ENCODE results near the gene AP1M1.
A peak's percentile ranks its signal among the peaks of the same experiment; 100 is the strongest.

AP1M1 gene

GRCh38 chr19:16191216-16191908 is 6.3 kb upstream of the AP1M1 start:
- no peak overlapping the region for H3K4me3 ChIP-seq (ENCODE audit: low read length)
- H3K4me1 ChIP-seq (ENCODE audit: insufficient read depth, low read length), result peaks cover 7% of the 10 kb centered on the region
- peaks cover 51% of the 10 kb centered on the region for H3K36me3 ChIP-seq (ENCODE audit: insufficient read depth, low read length)
- H3K27me3 ChIP-seq (ENCODE audit: insufficient read depth, low read length), result no peaks in the 10 kb centered on the region
- H2AFZ ChIP-seq (ENCODE audit: low read depth, low read length), result no peak overlapping the region
- H3K9me3 ChIP-seq (ENCODE audit: low read length), result no peaks in the 10 kb centered on the region

- no peaks in the 10 kb centered on the region for H3K9me3 ChIP-seq (ENCODE audit: low read length)
- no peaks in the 10 kb centered on the region for H3K27me3 ChIP-seq (ENCODE audit: insufficient read depth, low read length)
- H2AFZ ChIP-seq (ENCODE audit: low read depth, low read length), result no peak overlapping the region
- peaks cover 12% of the 10 kb centered on the region for H3K4me1 ChIP-seq (ENCODE audit: insufficient read depth, low read length)
- H3K36me3 ChIP-seq (ENCODE audit: insufficient read depth, low read length), result peaks cover 39% of the 10 kb centered on the region
- no peak overlapping the region for H3K4me3 ChIP-seq (ENCODE audit: low read length)
Observed at GRCh38 chr19:16193466-16193865, 4.2 kb upstream of the AP1M1 start.

- peaks cover 22% of the 10 kb centered on the region for H3K36me3 ChIP-seq (ENCODE audit: insufficient read depth, low read length)
- peak overlapping the region; percentile 91 for H3K4me3 ChIP-seq (ENCODE audit: low read length)
- H3K4me1 ChIP-seq (ENCODE audit: insufficient read depth, low read length), result peaks cover 12% of the 10 kb centered on the region
- H3K27me3 ChIP-seq (ENCODE audit: insufficient read depth, low read length), result no peaks in the 10 kb centered on the region
- peak overlapping the region; percentile 47 for H2AFZ ChIP-seq (ENCODE audit: low read depth, low read length)
- H3K9me3 ChIP-seq (ENCODE audit: low read length), result no peaks in the 10 kb centered on the region
Observed at GRCh38 chr19:16197188-16197621, 506 bp upstream of the AP1M1 start.

GRCh38 chr19:16198370-16198651 is 600 bp downstream of the AP1M1 start:
- peaks cover 12% of the 10 kb centered on the region for H3K4me1 ChIP-seq (ENCODE audit: insufficient read depth, low read length)
- H3K9me3 ChIP-seq (ENCODE audit: low read length), result no peaks in the 10 kb centered on the region
- H3K36me3 ChIP-seq (ENCODE audit: insufficient read depth, low read length), result peaks cover 29% of the 10 kb centered on the region

GRCh38 chr19:16199275-16199932 is 1.7 kb downstream of the AP1M1 start:
- H3K27me3 ChIP-seq (ENCODE audit: insufficient read depth, low read length), result no peaks in the 10 kb centered on the region
- H3K9me3 ChIP-seq (ENCODE audit: low read length), result no peaks in the 10 kb centered on the region
- H3K4me3 ChIP-seq (ENCODE audit: low read length), result no peak overlapping the region
- peaks cover 37% of the 10 kb centered on the region for H3K36me3 ChIP-seq (ENCODE audit: insufficient read depth, low read length)
- H2AFZ ChIP-seq (ENCODE audit: low read depth, low read length), result no peak overlapping the region
- peaks cover 12% of the 10 kb centered on the region for H3K4me1 ChIP-seq (ENCODE audit: insufficient read depth, low read length)

More at GRCh38 chr19:16198370-16198651, 600 bp downstream of the AP1M1 start:
- H3K27me3 ChIP-seq (ENCODE audit: insufficient read depth, low read length), result no peaks in the 10 kb centered on the region
- peak overlapping the region; percentile 91 for H3K4me3 ChIP-seq (ENCODE audit: low read length)
- peak overlapping the region; percentile 47 for H2AFZ ChIP-seq (ENCODE audit: low read depth, low read length)

- H3K4me1 ChIP-seq (ENCODE audit: insufficient read depth, low read length), result peaks cover 12% of the 10 kb centered on the region
Observed at GRCh38 chr19:16200038-16201010, 2.6 kb downstream of the AP1M1 start.

GRCh38 chr19:16201011-16201391 is 3.3 kb downstream of the AP1M1 start:
- H3K4me1 ChIP-seq (ENCODE audit: insufficient read depth, low read length), result peaks cover 12% of the 10 kb centered on the region
- H2AFZ ChIP-seq (ENCODE audit: low read depth, low read length), result no peak overlapping the region
- H3K27me3 ChIP-seq (ENCODE audit: insufficient read depth, low read length), result no peaks in the 10 kb centered on the region
- no peak overlapping the region for H3K4me3 ChIP-seq (ENCODE audit: low read length)
- no peaks in the 10 kb centered on the region for H3K9me3 ChIP-seq (ENCODE audit: low read length)
- H3K36me3 ChIP-seq (ENCODE audit: insufficient read depth, low read length), result peaks cover 50% of the 10 kb centered on the region

More at GRCh38 chr19:16200038-16201010, 2.6 kb downstream of the AP1M1 start:
- H3K27me3 ChIP-seq (ENCODE audit: insufficient read depth, low read length), result no peaks in the 10 kb centered on the region
- no peak overlapping the region for H3K4me3 ChIP-seq (ENCODE audit: low read length)
- H3K36me3 ChIP-seq (ENCODE audit: insufficient read depth, low read length), result peaks cover 43% of the 10 kb centered on the region
- no peaks in the 10 kb centered on the region for H3K9me3 ChIP-seq (ENCODE audit: low read length)
- H2AFZ ChIP-seq (ENCODE audit: low read depth, low read length), result no peak overlapping the region

GRCh38 chr19:16202320-16203255 is 4.9 kb downstream of the AP1M1 start:
- H3K4me1 ChIP-seq (ENCODE audit: insufficient read depth, low read length), result no peaks in the 10 kb centered on the region
- H3K9me3 ChIP-seq (ENCODE audit: low read length), result no peaks in the 10 kb centered on the region
- peaks cover 57% of the 10 kb centered on the region for H3K36me3 ChIP-seq (ENCODE audit: insufficient read depth, low read length)

GRCh38 chr19:16203256-16204004 is 5.7 kb downstream of the AP1M1 start:
- no peak overlapping the region for H2AFZ ChIP-seq (ENCODE audit: low read depth, low read length)
- H3K9me3 ChIP-seq (ENCODE audit: low read length), result no peaks in the 10 kb centered on the region
- H3K4me1 ChIP-seq (ENCODE audit: insufficient read depth, low read length), result no peaks in the 10 kb centered on the region
- H3K4me3 ChIP-seq (ENCODE audit: low read length), result no peak overlapping the region
- H3K36me3 ChIP-seq (ENCODE audit: insufficient read depth, low read length), result peaks cover 64% of the 10 kb centered on the region
- no peaks in the 10 kb centered on the region for H3K27me3 ChIP-seq (ENCODE audit: insufficient read depth, low read length)

More at GRCh38 chr19:16202320-16203255, 4.9 kb downstream of the AP1M1 start:
- no peak overlapping the region for H2AFZ ChIP-seq (ENCODE audit: low read depth, low read length)
- H3K4me3 ChIP-seq (ENCODE audit: low read length), result no peak overlapping the region
- no peaks in the 10 kb centered on the region for H3K27me3 ChIP-seq (ENCODE audit: insufficient read depth, low read length)

- no peaks in the 10 kb centered on the region for H3K4me1 ChIP-seq (ENCODE audit: insufficient read depth, low read length)
- no peaks in the 10 kb centered on the region for H3K27me3 ChIP-seq (ENCODE audit: insufficient read depth, low read length)
- no peak overlapping the region for H3K4me3 ChIP-seq (ENCODE audit: low read length)
- peaks cover 70% of the 10 kb centered on the region for H3K36me3 ChIP-seq (ENCODE audit: insufficient read depth, low read length)
- H3K9me3 ChIP-seq (ENCODE audit: low read length), result no peaks in the 10 kb centered on the region
- no peak overlapping the region for H2AFZ ChIP-seq (ENCODE audit: low read depth, low read length)
Observed at GRCh38 chr19:16204005-16204294, 6.2 kb downstream of the AP1M1 start.

- H3K36me3 ChIP-seq (ENCODE audit: insufficient read depth, low read length), result peaks cover 77% of the 10 kb centered on the region
- H2AFZ ChIP-seq (ENCODE audit: low read depth, low read length), result no peak overlapping the region
- H3K9me3 ChIP-seq (ENCODE audit: low read length), result peaks cover 3% of the 10 kb centered on the region
- H3K4me3 ChIP-seq (ENCODE audit: low read length), result no peak overlapping the region
- no peaks in the 10 kb centered on the region for H3K4me1 ChIP-seq (ENCODE audit: insufficient read depth, low read length)
- no peaks in the 10 kb centered on the region for H3K27me3 ChIP-seq (ENCODE audit: insufficient read depth, low read length)
Observed at GRCh38 chr19:16205205-16206045, 7.7 kb downstream of the AP1M1 start.

Measured in neuron (in vitro differentiated cells).